ENCODE data around the gene SACS.
"Not testable (repeated sequence)": the region's sequence is repeated elsewhere in the genome, so short reads cannot be mapped to it uniquely, and the experiment has no call there.

Gene SACS

DNA sequence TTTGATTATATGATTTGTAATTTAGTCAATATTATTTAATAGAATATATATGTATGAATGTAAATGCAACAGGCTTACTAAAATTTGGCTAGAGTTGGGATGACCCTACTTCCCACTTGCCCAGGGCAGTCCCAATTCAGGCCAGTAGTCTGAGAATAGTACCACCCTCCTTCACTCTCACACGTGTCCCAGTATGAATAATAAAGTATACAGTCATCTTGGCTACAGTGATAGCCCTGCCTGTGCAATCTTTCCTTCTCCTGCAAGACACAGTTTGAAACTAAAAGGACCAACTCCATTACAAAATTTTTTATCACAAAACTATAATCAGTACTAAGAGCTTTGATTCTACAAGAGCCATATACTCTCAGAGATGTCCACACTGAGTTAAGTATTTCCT is 76.2 kb downstream of the SACS start:
- DNase-seq (ENCODE audit: low spot score) = no peak

DNA sequence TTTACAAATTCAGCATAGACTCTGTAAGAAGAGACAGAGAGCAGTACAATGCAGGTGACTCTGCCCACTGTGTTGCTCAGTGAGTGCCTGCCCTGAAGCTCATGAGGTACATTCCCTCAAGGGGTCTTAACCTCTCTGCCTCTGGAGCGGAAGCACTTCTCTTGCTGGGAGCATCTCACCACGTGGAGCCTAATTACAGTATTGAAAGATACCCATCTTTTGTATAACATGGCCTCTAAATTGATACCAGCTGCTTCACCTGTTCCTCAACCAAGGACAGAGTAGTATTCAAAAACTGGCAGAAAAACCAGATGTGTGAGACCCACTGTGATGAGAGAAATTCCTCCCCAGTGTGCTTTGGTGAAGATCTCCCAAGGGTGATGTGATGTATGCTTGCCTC is 77.1 kb downstream of the SACS start:
- no peak for DNase-seq (ENCODE audit: low spot score)

DNA sequence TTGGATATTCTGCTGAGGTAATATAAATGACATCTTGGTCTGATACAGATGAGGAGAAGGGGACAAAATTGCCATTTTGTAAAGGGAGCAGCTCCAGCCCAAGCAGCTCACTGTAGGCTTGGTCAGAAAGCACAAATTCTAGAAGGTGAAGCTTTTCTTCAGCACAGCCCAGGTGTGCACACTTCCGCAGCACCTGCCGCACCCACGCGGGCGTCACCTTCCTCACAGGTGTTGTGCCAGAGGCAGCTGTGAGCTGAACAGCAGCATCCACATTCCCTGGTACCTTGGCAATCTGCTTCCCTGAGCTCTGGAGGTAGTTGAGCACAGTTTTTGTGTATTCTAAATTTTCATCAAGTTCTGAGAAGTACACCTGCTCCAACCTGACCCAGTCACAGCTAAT is 79.0 kb downstream of the SACS start:
- no peak for DNase-seq (ENCODE audit: low spot score)

DNA sequence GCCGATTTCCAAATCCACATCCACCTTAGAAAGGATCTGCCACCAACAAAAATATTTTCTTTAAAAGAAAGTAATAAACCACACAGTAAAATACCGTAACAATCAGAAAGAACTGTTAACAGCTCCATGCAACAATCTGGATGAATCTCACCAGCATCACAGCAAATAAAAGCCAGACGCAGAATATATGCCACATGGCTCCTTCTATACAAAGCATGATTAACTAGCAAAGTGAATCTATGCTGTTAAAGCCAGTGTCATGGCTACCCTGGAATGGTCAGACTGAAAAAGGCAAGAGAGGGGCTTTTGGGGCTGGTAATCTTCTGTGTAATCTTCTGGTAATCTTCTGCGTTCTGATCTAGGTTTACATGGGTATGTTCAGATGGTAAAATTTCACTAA is 81.3 kb downstream of the SACS start:
- DNase-seq (ENCODE audit: low spot score) = no peak

DNA sequence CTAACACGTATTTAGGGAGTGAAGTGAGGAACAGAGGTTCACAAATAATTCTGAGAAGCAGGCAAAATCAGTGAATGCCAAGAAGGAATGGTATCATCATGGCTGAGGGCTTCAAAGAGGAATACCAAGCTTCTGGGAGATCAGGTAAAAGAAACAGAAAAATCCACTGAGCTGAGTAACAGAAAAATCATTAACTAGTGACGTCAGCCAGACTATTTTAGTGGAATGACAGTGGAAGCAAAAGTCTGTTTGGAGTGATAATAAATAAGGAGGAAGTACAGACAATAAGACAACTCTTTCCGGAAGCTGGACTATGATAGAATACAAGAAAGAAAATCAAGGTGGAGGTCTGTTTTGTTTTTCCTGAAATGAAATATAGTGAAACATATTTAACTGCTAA is 83.5 kb downstream of the SACS start:
- DNase-seq (ENCODE audit: low spot score) = peak; percentile 20

DNA sequence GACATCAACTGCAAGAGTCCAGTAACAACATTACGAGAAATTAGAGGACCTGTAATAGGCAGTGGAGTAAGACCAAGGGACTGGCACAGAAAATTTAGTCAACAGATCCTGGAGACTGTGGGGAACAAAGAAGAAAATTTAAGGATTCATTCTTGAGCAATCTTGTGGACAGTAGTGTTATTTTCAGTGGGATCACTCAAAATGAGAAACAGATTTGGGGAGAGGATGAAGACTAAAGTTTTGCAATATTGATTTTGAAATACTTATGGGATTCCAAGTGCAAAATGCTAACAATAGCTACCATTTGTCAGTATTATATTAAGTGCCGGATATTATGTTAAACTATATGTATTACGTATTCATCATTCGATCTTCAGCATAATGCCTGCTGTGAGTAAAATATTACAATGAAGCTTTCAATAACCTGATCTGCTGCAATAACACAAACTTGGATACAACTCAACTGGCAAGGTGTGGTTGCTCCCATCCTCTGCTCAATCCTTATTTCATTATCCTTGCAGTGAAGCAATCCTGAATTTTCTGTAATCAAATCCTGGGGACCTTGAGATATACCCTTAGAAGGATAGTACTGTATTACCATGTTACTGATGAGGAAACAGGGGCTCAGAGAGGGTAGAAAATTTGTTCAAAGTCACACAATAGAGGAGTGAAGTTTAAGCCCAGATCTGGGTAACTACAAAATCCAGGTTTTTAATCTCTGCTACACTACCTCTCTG is 84.2 kb downstream of the SACS start:
- DNase-seq (ENCODE audit: low spot score) = peak; percentile 63

DNA sequence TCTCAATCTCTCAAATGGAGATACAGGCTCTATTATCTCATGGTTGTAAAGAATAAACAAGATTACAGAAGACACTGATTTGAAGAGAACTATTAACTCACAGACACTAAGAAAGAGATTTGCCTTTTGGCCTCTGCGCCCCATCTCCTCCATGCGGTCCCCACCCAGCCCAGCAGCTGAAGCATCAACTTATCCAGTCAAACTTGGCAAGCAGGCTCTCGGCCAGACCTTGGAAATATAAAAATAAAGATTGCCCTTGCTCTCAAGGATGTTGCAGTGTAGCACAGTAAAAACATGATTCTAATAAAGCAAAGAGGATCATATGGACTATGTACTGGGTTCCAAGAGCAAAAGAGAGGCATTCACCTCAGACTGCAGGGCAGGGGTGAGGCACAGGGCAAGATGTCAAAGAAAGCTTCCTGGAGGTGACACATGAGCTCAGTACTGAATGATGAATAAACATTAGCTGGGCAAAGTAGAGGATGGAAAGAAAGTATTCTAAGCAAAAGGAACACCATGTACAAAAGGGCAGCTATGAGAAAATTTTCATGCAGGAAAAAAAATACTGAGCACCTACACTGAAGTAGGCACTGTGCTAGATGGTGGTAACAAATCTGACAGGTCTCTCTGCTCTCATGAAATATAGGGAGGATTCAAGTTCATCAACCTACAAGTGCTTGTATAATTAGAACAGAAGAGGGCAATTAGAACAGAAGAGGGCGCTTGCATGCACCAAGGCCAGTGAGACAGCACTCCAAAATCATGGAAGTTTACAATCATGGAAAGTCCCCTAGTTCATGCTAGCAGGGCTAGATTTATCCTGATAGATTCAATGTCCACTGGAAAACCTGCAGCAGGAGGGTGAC is 85.0 kb downstream of the SACS start:
- DNase-seq (ENCODE audit: low spot score) = no peak

DNA sequence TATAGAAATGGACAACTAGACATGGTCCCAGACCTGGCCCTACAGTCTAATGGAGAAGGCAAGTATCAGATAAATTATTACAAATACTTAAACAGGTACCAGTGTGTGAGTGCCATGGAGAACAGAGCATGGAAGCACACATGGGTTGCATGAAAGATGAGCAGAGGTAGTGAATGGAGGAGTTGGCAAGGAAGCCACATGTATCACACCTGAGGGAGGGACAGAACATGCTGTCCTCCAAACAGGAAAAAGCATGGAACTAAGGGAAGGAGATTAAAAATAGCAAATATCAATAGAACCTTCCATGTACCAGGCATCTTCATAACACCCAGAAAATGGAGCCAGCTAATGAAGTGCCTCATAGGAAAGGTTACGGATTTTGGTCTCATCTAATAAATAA is 85.9 kb downstream of the SACS start:
- DNase-seq (ENCODE audit: low spot score) = no peak

DNA sequence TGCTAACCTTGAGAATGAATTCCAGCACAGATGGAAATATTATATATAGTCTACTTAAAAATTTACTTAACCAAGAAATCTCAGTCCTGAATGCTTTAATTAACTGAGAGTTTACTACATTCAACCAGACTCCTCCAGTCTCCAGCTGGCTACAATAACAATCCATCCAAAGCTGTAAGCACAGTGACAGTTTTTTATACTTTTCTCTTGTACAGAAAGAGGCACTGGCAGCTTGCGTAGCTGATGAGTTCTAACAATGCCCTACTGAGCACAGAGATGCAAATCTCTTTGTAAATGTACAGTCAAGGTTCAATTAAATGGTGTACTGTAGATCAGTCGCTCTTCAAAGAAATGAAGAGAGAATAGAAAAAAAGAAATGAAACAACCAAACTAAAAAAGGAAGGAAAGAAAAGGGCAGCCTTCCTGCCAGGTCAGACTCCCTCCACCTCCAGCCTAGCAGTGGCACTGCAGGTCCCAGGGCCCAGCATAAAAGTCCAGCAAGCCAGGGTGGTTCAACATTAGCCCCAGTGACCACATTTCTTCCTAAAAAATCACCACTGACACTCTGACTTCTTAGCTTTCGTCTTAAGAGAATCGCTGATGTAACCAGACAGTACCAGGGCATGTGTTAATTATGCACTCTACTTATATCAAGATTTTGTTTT is 88.4 kb downstream of the SACS start:
- DNase-seq (ENCODE audit: low spot score) = no peak

DNA sequence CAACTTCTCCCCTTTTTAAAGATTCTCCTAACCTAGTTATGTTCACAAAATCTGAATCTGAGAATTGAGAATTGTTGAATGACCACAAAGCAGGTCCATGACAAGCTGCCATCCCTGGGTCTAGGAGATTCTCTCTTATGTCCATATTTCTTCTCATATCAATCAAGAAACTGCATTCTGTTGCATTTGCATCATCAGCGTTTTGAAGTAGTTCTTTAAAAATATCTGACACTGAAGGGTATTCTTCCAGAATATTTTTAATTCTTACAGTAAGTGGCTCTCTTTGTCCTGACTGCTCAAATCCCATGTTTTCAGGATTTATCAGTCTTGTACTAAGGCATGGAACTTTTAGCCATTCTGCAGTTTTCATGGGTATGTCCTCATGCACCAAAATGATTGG is 94.3 kb downstream of the SACS start:
- DNase-seq (ENCODE audit: low spot score) = no peak

DNA sequence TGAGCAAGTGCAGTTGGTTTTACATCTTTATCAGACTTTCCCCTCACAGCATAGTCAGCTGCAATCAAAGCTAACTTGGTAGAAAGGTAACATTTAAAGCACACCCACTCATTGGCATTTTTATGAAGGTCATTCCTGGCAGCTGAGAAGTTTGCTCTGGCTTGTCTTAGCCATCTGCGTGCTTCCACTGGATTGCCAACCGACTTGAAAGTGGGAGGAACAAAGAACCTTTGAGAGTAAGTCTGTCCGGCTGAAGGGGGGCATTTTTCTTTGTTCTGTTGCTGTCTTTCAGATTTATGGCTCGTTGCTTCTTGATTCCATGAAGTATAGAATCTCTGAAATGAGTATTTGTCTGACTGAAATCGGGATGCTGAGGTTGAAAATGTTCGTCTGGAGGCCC is 103.1 kb downstream of the SACS start:
- no peak for DNase-seq (ENCODE audit: low spot score)

DNA sequence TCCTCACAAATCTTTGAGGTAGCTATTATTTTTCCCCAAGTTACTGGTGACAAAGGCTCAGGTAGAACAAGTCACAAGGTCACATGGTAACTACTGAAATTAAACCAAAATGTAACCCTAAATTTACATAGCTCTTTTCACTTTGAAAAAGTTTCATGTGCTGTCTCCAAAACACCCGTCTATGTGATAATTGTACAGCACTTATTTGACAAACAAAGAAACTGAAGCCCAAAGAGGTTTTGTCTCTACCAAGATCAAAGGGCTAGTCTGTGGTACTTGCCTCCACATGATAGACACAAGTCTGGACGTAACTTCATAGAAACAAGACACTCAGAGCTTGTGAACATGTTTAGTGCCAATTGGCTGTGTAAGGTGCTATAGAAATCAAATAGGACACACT is 108.3 kb downstream of the SACS start:
- no peak for DNase-seq (ENCODE audit: low spot score)

DNA sequence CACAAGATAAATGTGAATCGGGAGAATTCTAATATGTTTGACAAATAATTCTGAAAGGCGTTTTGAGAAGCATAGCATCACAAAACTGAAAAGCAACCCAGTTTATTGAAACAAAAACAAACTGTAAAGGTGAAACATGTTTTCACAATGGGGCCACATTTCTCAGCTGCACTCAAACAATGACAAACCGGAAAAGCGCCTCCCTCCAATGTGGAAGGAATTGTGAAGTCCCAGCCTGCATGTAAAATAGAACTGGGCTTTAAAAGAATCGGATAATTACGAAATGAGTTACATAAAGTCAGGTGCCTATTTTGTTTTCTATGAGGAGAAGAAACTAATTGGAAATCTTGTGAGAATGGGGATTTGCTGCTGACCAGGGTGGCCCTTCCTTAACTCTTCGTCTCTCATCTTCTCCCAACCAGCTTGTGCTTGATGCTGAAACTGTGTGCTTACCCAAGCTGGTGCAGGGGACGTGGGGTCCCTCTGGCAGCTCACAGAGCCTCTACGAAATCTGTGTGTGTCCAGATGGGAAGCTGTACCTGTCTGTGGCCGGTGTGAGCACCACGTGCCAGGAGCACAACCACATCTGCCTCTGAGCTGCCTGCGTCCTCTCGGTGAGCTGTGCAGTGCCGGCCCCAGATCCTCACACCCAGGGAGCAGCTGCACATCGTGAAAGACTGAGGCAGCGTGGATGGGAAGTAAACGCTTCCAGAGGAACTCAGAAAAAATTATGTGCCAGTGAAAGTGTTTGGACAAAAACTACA is 109.4 kb downstream of the SACS start:
- peak; percentile 30 for DNase-seq (ENCODE audit: low spot score)

DNA sequence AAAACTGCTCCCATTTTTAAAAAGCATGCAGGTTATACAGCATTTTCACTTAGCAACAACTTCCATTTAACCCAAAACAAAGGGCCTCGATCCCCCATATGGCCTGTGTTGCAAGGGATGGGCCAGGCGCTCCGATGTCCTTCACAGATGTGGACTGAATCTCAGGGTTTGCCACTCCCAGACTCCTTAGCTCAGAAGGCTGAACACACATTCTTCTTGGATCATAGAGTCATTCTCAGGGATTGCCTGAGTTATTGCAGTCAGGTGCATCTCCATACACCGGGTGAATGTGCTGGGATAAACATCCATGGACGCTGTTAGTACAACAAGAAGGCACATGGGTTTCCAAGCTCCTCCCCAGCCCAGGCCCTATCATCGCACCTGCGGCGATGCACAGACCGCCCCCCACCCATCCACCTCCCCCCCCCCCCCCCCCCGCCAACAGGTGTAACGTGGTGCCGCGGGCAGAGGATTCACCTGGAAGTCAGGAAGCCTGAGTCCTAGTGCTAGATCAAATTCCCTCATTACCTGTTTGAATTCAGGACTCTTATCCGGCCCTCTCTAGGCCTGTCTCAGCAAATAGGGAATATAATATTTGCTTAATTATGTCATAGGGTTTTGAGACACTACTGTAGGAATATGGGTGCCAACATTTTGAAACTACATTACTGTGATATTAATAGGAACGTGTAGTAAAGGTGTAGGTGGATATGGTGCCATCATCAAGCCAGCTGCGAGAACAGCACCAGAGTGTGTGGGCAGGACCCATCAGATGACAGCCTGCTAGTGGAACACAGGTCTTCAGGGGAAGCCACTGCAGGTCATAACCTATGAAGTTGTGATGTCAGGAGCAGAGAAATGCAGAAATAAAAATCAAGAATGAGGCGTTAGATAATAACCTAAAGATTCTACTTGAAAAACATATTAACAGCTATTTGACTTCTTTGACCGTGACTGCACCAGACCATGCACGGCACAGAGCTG is 110.9 kb downstream of the SACS start:
- DNase-seq (ENCODE audit: low spot score) = no peak

DNA sequence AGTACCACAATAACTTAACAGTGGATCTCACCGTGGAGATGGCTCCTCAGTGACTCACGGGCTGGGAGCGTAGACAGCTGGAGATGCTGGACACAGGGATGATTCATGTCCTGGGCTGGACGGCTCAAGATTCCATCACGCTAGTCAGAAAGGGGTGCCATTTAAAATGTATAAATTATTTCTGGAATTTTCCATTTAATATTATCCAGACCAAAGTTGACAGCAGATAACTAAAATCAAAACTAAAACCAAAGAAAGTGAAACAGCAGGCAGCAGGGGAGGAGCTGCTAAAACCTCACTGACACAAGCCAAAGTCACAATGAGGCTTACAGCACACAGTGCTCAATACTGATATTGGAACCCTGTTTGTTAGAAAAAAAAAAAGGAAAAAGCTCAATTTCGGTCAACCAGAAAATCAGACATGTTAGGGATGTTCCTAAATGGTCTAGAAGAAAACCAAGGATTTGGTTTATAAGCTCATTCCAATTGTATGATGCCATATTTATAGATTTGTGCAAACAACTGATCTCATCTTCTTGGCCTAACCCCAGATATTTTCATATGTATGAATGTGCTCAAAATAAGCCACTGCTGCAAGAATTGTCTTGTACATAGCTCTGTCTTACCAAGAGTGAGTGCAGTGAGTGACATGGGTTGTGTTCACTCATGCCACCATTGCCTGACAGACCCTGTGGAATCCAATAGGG is 111.8 kb downstream of the SACS start:
- DNase-seq (ENCODE audit: low spot score) = peak; percentile 89

DNA sequence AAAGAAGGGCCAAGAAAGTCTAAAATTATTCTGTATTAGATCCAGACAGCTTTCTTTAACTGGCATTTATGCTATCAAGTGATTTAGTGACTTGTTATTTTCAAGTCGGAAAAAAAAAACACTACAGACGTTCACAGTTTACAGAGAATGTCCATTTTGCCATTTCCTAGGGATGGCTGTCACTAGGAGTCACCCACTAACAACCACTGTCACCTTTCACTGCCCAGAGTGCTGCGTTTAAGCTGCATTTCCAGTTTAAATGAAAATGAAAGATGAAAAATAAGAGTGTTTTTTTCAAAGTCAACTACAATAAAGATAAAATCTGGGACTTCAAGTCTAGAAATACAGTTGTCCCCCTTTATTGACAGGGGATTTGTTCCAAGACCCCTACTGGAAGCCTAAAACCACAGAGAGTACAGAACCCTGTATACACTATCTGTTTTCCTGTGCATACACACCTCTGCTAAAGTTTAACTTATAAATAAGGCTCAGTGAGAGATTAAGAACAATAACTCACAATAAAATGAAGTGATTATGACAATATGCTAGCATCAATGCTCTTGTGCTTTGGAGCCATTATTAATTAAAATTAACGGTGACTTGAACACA is 112.5 kb downstream of the SACS start:
- no peak for DNase-seq (ENCODE audit: low spot score)

DNA sequence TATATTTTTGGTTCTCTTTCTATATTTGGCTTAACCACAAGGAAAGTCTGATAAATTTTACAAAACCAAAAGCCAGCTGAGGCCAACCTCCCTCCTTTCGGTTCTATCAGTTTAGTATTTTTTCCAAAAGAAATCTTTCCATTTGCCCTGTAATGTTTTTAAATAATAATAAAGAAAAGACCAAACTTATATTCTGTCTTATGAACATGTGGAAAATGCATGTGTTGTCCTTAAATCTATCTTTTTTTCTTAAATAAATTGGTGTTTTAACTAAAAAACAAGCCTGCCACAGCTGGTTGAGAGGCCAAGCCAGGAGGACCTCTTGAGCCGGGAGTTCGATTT is 113.6 kb downstream of the SACS start:
- no peak for DNase-seq (ENCODE audit: low spot score)

DNA sequence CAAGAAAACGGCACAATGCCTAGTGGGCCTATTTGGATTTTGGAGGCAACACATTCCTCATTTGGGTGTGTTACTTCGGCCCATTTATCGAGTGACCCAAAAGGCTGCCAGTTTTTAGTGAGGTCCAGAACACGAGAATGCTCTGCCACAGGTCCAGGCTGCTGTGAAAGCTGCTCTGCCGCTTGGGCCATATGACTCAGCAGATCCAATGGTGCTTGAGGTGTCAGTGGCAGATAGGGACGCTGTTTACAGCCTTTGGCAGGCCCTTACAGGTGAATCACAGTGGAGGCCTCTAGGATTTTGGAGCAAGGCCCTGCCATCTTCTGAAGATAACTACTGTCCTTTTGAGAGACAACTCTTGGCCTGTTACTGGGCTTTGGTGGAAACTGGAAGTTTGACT is 118.7 kb downstream of the SACS start:
- not testable (repeated sequence) for DNase-seq (ENCODE audit: low spot score)

DNA sequence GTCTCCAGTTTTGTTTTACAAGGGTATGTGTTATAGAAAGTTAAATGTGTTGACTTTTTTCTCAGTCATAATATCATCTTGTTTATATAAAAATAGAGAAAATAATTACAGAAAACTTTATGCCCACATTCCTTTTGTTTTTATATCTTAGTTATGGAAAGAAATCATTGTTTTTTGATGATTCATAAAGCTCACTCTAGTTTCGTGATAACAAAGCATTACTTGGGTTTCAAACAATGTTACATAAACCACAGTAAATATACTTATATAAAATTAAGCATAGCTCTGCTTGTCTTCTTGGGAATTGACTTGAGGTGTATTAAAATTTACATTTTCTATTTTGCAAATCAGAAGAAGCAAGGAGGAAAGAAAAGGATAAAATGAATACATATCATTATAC is 140.9 kb downstream of the SACS start:
- DNase-seq (ENCODE audit: low spot score) = no peak

DNA sequence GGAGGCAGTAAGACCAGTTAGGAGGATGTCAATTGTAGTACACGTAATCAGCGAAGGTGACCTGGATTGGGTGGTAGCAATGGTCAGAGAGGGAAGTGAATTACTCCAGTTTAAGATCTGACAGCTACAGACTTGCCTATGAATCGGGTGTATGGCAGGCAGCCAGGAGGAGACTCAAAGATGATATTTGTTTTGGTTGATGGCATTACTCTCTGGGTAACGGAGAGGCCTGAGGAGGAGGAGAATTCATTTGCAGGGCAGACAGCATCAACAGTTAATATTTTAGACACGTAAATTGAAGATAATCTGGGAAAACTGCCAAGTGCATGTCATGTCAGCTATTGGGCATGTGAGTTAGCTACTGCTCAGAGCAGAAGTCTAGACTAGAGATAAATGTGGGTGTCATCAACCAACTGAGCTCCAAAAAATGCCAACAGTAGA is 143.6 kb downstream of the SACS start:
- peak; percentile 42 for DNase-seq (ENCODE audit: low spot score)

All from AG20443 (cell line).